Stimulated activated CD4-positive, alpha-beta T cell treated with anti-CD3 and anti-CD28 coated beads, Interleukin-12 subunit alpha, Interleukin-12 subunit beta, amount 100 ng/mL, for 48 hours (primary cell): ENCODE results near the gene C1QTNF5.
"Not testable (repeated sequence)": the region's sequence is repeated elsewhere in the genome, so short reads cannot be mapped to it uniquely, and the experiment has no call there.

Source experiments
- DNase-seq, 3 donors: peaks; one replicate each; pipeline ENCODE4 v3.0.0-alpha.2; 2020; ENCODE audit warnings: low read depth in 2 of 3, low spot score in 1 of 3

The C1QTNF5 gene, protein sequence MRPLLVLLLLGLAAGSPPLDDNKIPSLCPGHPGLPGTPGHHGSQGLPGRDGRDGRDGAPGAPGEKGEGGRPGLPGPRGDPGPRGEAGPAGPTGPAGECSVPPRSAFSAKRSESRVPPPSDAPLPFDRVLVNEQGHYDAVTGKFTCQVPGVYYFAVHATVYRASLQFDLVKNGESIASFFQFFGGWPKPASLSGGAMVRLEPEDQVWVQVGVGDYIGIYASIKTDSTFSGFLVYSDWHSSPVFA

DNA sequence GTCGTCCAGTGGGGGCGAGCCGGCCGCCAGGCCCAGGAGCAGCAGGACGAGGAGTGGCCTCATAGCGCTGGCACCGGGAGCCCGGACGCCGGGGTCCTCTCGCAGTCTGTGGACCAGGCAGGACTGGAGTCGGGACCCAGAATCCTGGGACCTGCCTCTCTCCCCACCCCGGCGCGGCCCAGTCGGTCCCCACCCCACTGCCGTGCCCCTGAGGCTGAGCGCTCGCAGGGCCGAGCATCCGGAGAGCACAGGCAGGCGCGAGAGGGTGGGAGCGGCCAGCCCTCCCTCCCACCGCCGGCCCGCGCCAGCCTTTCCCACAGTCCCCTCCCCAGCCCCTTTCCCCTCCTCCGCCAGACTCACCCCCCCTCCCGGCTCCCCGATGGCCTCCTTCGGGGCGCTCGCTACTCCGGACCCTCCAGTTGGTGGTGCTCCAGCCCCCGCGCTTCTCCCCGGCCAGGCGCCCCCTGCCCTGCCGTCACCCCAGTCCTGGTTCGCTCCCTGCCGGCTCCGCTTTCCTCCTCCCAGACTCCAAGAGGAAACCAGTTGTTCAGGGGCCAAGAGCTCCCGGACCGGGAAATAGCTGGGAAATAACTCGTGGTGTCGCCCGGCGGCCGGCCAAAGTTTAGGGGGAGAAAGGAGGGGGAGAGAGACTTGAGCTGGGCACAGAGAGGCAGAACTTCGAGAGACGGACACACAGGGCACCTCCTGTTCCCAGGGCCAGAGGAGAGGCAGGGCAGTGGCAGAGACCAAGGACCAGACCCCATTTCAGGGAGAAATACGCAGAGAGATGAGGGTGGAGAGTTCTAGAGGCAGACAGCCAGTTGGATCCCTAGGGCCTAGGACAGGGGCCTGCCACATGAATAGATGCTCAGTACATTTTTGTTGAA, at the start of gene C1QTNF5:
TSS of gene C1QTNF5 (minus strand) at position 549 of the 887 bp plus-strand sequence. CDS start at position 63, 486 bp downstream.
- DNase-seq: no peak

DNA sequence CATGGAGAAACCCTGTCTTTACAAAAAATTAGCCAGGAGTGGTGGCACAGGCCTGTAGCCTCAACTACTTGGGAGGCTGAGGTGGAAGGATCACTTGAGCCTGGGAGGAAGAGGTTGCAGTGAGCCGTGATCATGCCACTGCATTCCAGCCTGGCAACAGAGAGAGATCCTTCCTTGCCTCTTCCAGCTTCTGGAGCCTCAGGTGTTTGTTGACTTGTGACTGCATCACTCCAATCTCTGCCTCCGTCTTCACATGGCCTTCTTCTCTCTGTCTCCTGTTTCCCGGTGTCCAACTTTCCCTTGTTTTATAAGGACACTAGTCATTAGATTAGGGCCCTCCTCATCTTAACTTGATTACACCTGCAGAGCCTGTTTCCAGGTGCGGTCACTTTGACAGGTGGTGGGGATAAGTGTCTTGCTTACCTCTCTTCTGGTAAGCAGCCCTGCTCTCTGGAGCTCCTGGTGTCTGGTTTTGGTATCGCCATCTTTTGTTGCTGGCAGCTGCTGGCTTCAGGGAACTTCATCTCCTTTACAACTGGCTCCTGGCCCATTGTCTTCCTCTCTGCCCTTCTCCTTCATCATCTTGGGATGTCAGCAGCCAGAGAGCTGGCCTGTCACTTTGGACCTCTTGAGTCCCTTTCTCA, 49.0 kb upstream of the C1QTNF5 start:
- no peak for DNase-seq

DNA sequence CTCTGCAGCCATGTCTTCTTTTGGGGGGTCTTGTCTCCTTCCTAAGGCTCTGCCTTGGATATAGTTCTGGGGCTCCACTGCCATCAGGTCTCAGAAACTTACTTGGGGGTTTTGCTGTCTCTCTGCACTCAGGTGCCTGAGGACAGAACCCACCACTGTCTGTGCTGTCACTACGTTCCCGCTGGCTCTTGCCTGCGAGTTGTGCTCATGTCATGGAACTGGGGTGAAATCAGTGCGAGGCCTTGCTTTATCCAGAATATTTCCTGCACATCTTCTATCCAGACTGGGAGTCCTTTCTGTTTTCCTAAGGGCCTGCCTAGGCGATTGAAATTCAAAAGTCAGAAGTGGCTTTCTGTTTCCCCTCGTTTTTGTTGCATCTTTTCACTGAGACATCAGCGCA, 47.4 kb upstream of the C1QTNF5 start:
- DNase-seq: no peak

DNA sequence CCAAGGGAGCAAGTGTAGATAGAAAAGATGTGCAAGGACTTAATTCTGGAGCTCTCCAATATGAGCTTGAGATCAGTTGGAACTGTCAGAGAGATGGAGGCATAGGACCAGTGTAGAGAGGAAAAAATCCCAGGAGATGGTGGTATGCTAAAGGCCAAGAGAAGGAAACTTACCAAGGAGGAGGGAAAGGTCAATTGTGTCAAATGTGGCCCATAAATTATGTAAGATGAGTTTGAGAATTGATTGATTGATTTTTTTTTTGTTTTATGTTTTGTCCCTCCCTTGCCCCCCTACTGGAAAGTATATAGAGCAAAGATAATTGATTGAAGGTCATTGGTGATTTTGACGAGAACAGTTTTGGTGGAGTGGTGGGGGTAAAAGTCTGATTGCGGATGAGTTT, 43.6 kb upstream of the C1QTNF5 start:
- DNase-seq: no peak

DNA sequence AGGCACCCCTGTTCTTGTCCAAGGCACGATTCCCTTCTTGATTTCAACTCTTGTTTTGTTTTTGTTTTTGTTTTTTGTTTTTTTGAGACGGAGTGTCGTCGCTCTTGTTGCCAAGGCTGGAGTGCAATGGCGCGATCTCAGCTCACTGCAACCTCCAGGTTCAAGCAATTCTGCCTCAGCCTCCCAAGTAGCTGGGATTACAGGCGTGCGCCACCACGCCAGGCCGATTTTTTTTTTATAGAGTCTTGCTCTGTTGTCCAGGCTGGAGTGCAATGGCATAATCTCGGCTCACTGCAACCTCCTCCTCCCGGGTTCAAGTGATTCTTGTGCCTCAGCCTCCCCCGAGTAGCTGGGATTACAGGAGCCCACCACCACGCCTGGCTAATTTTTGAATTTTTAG, 41.8 kb upstream of the C1QTNF5 start:
- DNase-seq: not testable (repeated sequence)

DNA sequence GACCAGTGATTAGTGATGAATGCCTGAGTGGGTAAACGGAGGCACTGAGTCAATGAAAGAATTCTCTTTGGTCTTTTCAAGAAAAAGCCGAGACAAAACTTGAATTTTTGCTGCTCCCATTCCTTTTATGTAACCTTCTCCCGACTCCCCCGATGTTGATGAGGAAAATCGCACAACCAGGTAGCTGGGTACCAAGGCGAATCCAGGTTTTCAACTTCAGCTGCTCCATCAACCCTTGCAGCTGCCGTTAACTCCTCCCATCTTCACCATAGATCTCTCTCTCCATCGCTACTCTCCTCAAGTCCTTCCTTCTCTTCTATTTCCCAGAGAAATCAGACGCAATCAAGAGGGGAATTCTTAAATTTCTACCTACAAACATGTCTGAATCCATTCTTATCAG, 41.4 kb upstream of the C1QTNF5 start:
- DNase-seq: no peak

DNA sequence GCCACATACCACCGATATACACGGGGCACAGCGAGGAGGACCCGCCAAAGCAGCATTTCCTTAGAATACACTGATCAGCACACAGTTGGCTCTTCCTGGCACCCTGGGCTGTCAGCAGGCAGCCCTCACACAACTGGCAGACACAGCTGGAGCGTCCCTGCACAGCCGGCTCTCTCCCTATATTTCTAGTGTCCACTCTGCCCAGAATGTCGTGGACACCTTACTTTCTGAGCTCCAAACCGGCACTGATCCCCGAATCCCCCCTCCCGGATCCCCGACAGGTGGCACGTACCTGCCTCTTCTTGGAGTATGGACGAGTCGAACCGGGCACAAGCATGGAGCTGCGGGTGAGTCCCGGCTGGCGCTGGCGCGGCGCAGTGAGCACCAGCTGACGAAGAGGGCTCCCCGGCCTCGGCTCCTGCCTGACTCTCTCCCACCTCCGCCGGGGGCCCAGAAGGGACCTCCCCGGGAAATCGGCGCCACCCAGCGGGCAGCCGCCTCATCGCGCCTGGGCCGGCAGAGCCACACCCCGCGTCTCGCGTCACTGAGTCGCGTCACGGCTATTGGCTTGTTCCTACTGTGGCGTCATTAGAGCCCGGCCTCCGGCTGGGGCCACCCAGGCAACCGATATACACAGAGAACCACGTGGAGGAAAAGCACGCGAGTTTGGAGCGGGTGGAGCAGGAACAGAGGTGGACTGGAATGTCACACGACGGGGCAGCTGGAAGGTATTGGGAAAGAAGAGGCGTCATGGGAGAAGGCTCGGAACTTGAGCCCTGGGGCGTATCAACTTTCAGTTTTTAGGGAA, 40.7 kb upstream of the C1QTNF5 start, which contains the start of gene USP2:
TSS of gene USP2 (minus strand) at position 510 of the 808 bp plus-strand sequence. CDS start 8,210 bp downstream, outside the sequence.
- DNase-seq: peak; percentile 93 to 97 (median 95)

DNA sequence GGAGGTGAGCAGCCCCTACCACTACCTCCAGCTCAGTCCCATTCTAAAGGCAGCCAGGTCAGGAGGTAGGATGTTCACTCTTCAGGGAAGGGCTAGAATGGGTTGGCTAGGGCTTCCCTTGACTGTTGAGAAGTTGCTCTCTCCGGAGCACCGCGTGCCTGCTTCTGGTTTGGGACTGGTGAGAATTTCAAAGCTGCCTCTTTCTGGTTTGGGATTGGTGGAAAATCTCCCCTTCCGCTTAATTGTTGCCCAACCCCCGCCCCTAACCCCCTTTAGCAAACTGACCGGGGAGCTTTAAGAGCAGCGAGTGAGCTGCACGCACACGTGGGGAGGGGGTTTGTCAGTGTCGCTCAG, 40.1 kb upstream of the C1QTNF5 start:
- no peak for DNase-seq

DNA sequence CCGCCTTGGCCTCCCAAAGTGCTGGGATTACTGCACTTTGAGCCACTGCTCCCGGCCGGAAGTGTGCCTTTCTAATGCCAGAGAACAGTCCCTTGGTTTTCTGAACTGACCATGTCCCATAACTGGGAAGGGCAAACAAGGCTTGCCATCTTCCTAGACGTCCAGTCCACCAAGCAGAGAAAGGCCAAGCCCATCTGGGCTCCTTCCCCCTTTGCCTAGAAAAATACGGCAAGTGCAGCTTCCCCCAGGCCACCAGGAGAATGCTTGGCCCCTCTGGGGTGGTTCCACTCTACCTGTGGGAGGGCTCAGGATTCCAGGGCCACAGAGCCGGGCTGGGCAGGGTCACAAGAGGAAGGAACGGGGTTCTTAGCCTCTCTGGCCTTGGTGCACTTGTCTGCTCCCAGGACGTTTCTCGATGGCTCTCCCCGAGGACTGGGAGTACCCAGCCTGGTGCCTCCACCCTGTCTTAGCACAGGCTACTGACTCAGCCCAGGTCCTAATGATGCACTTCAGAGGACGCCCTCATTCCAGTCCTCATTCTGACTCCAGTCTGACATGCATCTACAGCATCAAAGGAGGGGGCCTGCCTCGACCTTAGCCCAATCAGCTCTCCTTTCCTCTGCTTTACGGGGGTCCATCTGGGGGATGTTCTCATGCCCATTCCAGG, 39.6 kb upstream of the C1QTNF5 start:
- DNase-seq: no peak

DNA sequence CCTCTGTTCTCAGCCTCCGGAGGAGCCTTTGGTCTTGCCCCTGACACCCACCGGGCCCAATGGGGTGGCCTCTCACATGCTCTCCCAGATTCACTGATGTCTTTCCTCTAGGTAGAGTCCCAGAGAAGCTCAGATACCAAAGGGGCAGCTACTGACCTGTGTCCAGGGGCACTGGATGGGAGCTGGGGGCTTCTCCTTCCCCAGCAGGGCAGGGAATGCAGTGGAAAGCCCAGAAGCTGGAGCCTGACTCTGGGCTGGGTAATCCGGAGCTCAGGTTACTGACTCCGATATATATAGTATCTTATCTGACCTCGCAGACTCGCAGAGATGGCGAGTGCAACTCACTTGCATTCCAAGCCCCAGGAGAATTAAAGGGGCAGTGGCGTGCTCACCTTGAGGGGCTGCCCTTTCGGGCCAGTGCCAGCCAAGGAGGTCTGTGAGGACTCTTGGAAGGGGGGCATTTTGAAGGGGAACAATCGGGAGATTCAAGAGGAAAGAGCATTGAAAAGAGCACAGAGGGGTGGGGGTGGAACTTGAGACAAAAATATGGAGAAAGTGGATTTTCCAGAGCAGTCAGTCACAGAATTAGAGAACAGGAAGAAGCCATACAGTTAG, 38.3 kb upstream of the C1QTNF5 start:
- DNase-seq: no peak

DNA sequence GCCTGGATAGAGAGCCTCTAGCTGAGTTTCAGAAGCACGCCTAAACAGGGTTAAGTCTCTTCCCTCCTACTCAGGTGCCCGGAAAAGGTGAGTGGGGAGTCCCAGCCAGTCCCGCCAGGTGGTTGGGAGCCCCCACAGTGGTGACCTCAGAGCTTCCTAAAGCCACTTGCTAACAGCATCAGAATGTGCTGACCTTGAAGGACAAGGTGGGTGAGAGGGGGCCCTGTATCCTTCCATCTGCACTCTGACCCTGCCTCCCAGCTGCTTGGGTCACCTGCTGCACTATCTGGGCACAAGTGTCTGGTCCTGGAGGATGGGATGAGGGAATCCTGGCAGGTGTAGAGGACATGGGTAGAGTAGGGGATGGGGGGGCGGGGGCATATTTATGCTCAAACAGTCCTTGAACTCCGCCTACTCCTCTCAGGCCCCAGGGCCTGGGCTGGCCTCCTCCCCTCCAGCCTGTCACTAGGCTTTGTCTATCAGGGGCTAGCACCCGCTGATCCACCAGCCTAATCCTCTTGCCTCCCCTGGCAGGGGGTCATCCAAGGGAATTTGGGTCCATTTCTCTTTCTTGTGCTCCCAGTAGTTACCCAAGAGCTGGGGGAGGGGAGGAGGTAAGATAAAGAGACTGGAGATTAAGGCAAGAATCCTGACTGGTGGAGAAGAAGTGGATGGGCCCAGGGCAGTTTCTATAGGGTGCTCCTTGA, 37.4 kb upstream of the C1QTNF5 start:
- DNase-seq: no peak

DNA sequence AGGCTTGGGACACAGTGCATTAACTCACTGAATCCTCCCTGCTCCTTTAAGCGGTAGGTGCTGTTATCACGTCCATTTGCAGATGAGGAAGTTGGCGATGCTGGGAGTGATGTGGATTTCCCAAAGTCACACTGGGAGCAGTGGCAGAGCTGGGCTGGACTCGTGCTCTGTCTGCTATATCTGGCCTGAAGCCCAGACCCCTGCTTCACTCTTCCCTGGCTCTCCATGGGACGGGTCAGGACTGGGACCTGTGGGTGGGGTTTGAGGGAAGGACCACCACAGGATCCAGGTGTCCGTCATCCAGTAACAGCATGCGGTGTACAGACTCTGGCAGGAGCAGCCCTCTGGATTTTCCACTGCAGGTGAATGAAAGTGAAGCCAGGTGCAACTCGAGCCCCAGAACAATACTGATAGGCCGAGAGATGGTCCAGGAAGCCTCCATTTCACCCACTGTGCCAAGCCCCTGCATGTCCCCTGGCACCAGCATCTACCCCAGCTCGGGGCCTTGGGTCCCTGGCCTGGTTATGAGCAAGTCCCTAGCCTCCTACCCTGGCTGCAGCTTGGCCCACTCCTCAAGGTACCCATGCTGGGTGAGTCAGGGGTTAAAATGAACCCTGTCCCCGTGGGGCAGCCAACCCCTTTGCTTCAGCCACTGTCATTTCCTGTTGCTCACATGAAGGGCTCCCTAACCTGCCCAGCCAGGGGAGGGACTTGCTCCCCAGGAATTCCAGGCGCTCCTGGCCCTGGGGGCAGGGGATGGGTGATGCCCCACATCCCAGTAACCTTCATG, 36.6 kb upstream of the C1QTNF5 start:
- DNase-seq: no peak

DNA sequence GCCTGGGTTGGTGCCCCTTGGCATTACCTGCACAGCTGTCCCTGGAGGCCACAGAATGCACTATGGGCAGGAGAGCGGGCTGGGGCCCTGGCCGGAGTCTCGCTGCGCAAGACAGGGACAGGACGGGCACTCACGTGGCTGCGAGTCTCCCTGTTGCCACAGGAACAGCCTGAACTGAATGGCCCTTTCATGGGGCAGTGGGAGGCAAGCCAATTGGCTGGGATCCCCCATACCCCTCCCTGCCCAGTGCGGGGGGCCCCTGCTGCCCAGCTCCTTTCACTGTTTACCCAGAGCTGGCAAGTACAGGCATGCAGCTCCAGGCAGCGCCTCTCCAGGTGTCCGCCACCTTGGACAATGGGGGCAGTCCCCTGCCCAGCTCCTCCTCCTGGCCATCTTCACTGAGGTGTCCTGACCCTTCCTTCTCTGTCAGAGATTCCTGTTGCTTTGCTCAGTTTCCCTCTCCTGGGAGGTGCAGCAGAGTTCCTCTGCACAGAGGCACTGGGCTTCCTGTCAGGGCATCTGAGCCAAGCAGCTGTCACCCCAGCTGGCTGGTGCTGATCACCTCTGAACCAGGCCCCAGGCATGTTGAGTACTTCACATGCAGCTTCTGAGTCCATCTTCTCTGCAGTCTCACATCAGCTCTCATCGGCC, 35.6 kb upstream of the C1QTNF5 start:
- no peak for DNase-seq

DNA sequence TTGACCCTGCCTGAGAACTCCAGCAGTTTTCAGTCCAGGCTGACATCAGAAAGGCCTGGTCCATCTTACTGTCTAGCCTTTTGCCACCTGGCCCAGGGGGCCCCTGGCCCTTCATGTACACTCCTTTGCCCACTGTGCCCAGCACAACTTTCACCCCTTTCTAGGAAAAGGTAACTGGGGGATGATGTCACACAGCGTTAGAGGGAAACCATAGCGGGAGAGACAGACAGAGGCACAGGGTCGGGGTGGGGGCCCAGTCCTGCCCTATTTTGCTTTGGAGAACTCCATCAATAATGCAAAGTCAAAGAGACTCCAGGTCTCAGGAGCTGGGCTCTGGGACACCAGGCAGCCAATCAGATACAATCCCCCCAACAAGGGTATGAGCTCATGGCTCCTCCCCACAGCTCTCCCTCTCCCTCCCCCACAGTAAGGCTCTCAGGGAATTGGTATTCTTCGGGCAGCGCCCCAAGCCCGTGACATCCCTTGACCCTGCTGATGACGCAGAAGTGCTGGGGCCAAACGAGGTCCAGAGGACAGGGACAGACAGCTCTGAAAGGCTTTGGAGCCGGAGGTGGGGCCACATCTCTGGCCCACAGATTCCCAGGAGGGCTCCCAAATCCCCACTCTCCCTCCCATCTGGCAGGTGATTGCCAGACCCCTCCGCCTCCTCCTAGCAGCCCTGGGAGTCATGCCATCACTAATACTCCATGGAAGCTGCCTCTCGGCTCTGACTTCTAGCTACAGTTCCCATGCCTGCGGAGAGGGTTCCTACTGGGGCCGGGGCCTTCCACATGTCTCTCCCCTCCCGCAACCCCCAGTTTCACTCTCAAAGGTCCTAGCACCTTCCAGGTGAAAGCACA, 34.9 kb upstream of the C1QTNF5 start:
- DNase-seq: no peak

DNA sequence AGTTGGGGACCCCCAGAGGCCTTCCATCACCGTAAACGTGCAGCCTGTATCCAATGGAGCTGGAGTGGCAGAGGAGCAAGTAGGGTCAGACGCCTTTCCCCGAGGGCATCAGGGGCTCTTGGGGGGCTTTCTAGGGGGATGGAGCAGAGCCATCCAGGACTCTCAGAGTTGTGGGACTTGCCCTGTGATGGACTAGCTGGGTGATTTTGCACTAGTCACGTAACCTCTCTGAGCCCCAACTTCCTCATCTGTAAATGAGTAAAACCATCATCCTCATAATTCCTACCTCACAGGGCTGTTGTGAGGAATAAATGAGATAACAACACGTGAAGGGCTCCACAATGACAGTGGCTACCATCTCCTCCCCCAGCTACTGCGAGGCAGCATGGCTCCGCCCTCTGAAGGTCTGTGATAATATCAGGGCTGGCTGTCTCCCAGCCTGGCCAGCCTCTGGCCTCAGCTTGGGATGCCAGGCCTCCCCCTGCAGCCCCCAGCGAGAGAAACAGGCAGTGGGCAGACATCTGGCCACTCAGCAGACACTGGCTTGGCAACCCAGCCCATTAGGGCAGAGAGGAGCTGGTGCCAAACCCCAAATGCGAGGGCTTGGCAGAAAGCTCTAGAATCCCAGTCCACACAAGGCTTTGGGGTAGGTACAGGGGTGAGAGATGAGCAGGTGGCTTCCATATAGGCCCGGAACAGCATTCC, 34.1 kb upstream of the C1QTNF5 start:
- no peak for DNase-seq

DNA sequence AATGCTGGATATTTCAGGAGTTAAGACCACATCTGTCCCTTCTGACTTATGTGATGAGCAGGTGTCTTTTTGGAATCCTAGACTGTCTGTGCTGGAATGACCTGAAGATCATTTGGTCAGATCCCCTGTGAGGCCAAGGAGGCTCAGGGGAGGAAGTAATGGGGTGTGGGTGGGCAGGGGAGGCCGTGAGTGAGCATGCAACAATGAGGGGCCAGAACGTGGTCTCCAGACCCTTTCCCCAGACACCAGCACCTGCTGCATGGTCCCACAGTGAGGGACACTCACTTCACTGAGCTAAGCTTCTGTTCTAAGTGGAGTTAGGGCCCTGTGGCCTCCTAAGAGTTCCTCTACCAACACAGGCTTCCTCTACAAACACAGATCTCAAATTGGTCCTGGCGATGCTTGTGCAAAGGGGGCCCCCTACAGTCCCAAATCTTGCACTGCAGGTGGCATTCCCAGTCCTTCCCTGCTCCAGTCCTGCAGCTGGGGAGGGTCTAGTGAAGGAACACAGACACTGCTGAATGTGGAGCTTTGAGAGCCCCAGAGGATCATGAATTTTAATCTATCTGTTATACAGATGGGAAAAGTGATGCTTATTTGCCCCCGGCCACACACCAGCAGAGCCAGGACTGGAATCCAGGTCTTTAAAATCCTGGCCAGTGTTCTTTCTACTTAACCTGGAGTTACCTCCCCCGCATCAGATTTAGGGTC, 33.4 kb upstream of the C1QTNF5 start:
- peak in 2 of 3 donors; percentile 28 to 40 for DNase-seq
